HEK293 (cell line): Measurements from ENCODE around the gene ROS1.

Source experiments
- CTCF ChIA-PET: fragments of 350-600 bp; formaldehyde crosslinking; extraction: SDS; loops from one replicate; lab custom pipeline; 2021; ENCODE audit warnings: antibody characterized with exemption; lab: Yijun Ruan, JAX
- POLR2A ChIA-PET: fragments of 300-600 bp; formaldehyde crosslinking; extraction: SDS; loops from one replicate; lab custom pipeline; 2020; ENCODE audit warnings: antibody characterized with exemption, inconsistent platforms; lab: Yijun Ruan, JAX
- H3K27ac ChIP-seq: fragments of 200-500 bp; sonication (Bioruptor generic); 2 replicates; pipeline ENCODE4 v1.5.1; 2014; ENCODE audit warnings: low read depth, low read length, control low read depth, inconsistent platforms; ENCODE audit errors: extremely low read depth
- H3K36me3 ChIP-seq, 2 experiments: fragments of 200-500 bp in 1 of 2; sonication (Bioruptor generic) in 1 of 2; 1 replicate in 1 of 2; 2 replicates in 1 of 2; pipeline ENCODE4 v1.5.1; 2014 to 2017; ENCODE audit warnings: inconsistent platforms in 2 of 2, low read length in 2 of 2; ENCODE audit not compliant: control insufficient read depth in 2 of 2, insufficient read depth in 1 of 2
- H3K4me1 ChIP-seq: fragments of 200-500 bp; sonication (Bioruptor generic); 2 replicates; pipeline ENCODE4 v1.5.1; 2014; ENCODE audit warnings: mild to moderate bottlenecking, low read length, inconsistent platforms; ENCODE audit not compliant: control insufficient read depth, insufficient read depth
- H3K4me3 ChIP-seq: 2 replicates; pipeline ENCODE4 v1.5.1; 2011; ENCODE audit warnings: low read depth, mild to moderate bottlenecking, control low read depth, low read length, moderate library complexity
- H3K9me3 ChIP-seq: fragments of 200-500 bp; sonication (Bioruptor generic); 2 replicates; pipeline ENCODE4 v1.5.1; 2014; ENCODE audit warnings: low read depth, low read length, inconsistent platforms; ENCODE audit not compliant: control insufficient read depth, insufficient read depth
- HOXC10 ChIP-seq: sonication (generic); formaldehyde crosslinking; IDR thresholded peaks from 2 replicates; pipeline ENCODE4 v1.8.1; 2023; ENCODE audit warnings: mild to moderate bottlenecking, missing genetic modification reagents
- MYNN ChIP-seq: fragments of 450-650 bp; formaldehyde crosslinking; IDR thresholded peaks from 2 replicates; pipeline ENCODE4 v1.5.1; 2016; ENCODE audit warnings: missing biosample characterization, missing genetic modification characterization, borderline replicate concordance
- SCRT2 ChIP-seq: fragments of 450-650 bp; formaldehyde crosslinking; IDR thresholded peaks from 2 replicates; pipeline ENCODE4 v1.5.1; 2016; ENCODE audit warnings: missing biosample characterization, missing genetic modification characterization
- WT1 ChIP-seq: fragments of 450-650 bp; formaldehyde crosslinking; IDR thresholded peaks from 2 replicates; pipeline ENCODE4 v1.5.1; 2016; ENCODE audit warnings: missing biosample characterization, missing genetic modification characterization
- ZFP3 ChIP-seq: fragments of 450-650 bp; formaldehyde crosslinking; IDR thresholded peaks from 2 replicates; pipeline ENCODE4 v1.5.1; 2016; ENCODE audit warnings: low read depth, missing biosample characterization, missing genetic modification characterization
- ZNF184 ChIP-seq: fragments of 450-650 bp; IDR thresholded peaks from 2 replicates; pipeline ENCODE4 v1.5.1; 2018; ENCODE audit warnings: missing biosample characterization, mild to moderate bottlenecking, missing genetic modification characterization
- ZNF19 ChIP-seq: fragments of 450-650 bp; formaldehyde crosslinking; IDR thresholded peaks from 2 replicates; pipeline ENCODE4; 2016; ENCODE audit warnings: missing biosample characterization, missing genetic modification characterization, low read depth
- ZNF24 ChIP-seq: fragments of 450-650 bp; formaldehyde crosslinking; IDR thresholded peaks from 2 replicates; pipeline ENCODE4 v1.5.1; 2016; ENCODE audit warnings: missing biosample characterization, missing genetic modification characterization
- ZNF311 ChIP-seq: fragments of 450-650 bp; formaldehyde crosslinking; IDR thresholded peaks from 2 replicates; pipeline ENCODE4 v1.5.1; 2017; ENCODE audit warnings: missing biosample characterization, missing genetic modification characterization, borderline replicate concordance
- ZNF366 ChIP-seq: fragments of 450-650 bp; formaldehyde crosslinking; conservative IDR thresholded peaks from 2 replicates; pipeline ENCODE4 v1.5.1; 2016; ENCODE audit warnings: missing biosample characterization, missing genetic modification characterization
- ZNF426 ChIP-seq: fragments of 450-650 bp; formaldehyde crosslinking; IDR thresholded peaks from 2 replicates; pipeline ENCODE4 v1.5.1; 2017; ENCODE audit warnings: missing biosample characterization, missing genetic modification characterization, mild to moderate bottlenecking, inconsistent platforms, moderate library complexity
- ZNF473 ChIP-seq: fragments of 450-650 bp; formaldehyde crosslinking; IDR thresholded peaks from 2 replicates; pipeline ENCODE4 v1.5.1; 2017; ENCODE audit warnings: missing biosample characterization, missing genetic modification characterization
- ZNF530 ChIP-seq: fragments of 450-650 bp; formaldehyde crosslinking; IDR thresholded peaks from 2 replicates; pipeline ENCODE4 v1.5.1; 2016; ENCODE audit warnings: low read depth, missing biosample characterization, missing genetic modification characterization
- ZNF571 ChIP-seq: fragments of 450-650 bp; formaldehyde crosslinking; IDR thresholded peaks from 2 replicates; pipeline ENCODE4 v1.5.0; 2017; ENCODE audit warnings: missing biosample characterization, missing genetic modification characterization
- ZSCAN16 ChIP-seq: fragments of 450-650 bp; formaldehyde crosslinking; IDR thresholded peaks from 2 replicates; pipeline ENCODE4 v1.5.1; 2016; ENCODE audit warnings: missing biosample characterization, missing genetic modification characterization
- TF ChIP-seq, protein P1 (sequence below): fragments of 450-650 bp; formaldehyde crosslinking; IDR thresholded peaks from 2 replicates; pipeline ENCODE4 v1.5.1; 2016; ENCODE audit warnings: missing biosample characterization, missing genetic modification characterization, low read depth

The ROS1 gene

DNA sequence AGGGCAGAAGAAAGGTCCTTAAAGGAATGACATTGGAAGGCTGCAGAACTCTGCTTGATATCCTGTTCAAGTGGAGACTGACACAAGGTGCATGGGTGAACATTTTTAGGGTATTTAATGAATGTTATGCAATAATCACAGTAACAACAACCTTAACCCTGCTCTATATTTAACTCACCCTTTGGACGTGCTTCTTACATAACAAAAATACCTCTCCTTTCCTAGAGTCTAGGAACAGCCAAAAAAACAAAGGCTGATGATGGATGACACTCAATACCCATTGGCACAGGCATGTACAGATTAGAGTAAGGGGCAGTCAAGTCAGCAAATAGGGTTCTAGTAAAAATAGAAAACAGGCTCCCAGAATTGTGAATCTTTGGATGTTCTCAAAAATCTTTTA is 30.6 kb downstream of the ROS1 start:
- Histone ChIP-seq H3K4me3 (no peak overlapping the region), H3K4me1 (no peaks in the 10 kb centered on the region), H3K36me3 (no peaks in the 10 kb centered on the region), H3K9me3 (no peaks in the 10 kb centered on the region)
- ChIA-PET CTCF (no interaction called here), POLR2A (no interaction called here)
- TF ChIP-seq ZNF530 (tag by site-specific recombination), result no peak
- TF ChIP-seq, all 188 proteins: peak for 0
- H3K27ac ChIP-seq, result no peak overlapping the region

DNA sequence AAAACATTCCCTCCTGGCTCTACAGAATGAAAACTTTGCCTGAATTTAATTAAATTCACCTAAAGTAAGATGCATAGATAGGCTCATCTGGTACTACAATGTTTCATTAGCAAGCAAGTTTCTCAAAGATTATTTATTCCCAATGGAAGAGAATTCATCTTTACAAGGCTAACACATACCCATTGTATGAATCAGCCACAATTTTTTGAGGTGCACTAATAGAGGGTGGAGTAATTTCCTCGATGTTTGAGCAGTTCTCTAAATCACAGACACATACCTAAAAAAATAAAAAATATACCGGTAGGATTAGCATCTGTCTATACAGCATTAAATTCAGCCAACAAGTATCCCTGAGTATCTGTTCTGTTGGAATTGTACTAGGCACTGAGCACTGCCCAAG is 32.7 kb downstream of the ROS1 start:
- no peaks in the 10 kb centered on the region for H3K4me1 ChIP-seq
- H3K9me3 ChIP-seq, result no peaks in the 10 kb centered on the region
- no peak overlapping the region for H3K27ac ChIP-seq
- TF ChIP-seq ZSCAN16, result no peak
- no peak for TF ChIP-seq ZNF19 (tag by site-specific recombination)
- TF ChIP-seq HOXC10 (CRISPR knock-in tag), result no peak
- no peak for TF ChIP-seq ZNF24 (tag by site-specific recombination)
- no peak for TF ChIP-seq ZNF311
- TF ChIP-seq, protein P1, sequence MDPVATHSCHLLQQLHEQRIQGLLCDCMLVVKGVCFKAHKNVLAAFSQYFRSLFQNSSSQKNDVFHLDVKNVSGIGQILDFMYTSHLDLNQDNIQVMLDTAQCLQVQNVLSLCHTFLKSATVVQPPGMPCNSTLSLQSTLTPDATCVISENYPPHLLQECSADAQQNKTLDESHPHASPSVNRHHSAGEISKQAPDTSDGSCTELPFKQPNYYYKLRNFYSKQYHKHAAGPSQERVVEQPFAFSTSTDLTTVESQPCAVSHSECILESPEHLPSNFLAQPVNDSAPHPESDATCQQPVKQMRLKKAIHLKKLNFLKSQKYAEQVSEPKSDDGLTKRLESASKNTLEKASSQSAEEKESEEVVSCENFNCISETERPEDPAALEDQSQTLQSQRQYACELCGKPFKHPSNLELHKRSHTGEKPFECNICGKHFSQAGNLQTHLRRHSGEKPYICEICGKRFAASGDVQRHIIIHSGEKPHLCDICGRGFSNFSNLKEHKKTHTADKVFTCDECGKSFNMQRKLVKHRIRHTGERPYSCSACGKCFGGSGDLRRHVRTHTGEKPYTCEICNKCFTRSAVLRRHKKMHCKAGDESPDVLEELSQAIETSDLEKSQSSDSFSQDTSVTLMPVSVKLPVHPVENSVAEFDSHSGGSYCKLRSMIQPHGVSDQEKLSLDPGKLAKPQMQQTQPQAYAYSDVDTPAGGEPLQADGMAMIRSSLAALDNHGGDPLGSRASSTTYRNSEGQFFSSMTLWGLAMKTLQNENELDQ (tag by site-specific recombination), result no peak
- no peak for TF ChIP-seq ZFP3 (tag by site-specific recombination)
- TF ChIP-seq ZNF426 (tag by site-specific recombination), result no peak
- no peak for TF ChIP-seq ZNF473 (tag by site-specific recombination)
- TF ChIP-seq ZNF366 (tag by site-specific recombination), result no peak
- no peak for TF ChIP-seq WT1 (tag by site-specific recombination)
- TF ChIP-seq, all 188 proteins: peak for 0
- CTCF ChIA-PET, result interaction anchor here (0.5 kb wide), 1 partner anchor 55 kb away, joined by 3 read pairs; no protein-coding TSS in a partner anchor
- Histone ChIP-seq H3K4me3 (no peak overlapping the region), H3K36me3 (no peaks in the 10 kb centered on the region)
- POLR2A ChIA-PET, result no interaction called here

DNA sequence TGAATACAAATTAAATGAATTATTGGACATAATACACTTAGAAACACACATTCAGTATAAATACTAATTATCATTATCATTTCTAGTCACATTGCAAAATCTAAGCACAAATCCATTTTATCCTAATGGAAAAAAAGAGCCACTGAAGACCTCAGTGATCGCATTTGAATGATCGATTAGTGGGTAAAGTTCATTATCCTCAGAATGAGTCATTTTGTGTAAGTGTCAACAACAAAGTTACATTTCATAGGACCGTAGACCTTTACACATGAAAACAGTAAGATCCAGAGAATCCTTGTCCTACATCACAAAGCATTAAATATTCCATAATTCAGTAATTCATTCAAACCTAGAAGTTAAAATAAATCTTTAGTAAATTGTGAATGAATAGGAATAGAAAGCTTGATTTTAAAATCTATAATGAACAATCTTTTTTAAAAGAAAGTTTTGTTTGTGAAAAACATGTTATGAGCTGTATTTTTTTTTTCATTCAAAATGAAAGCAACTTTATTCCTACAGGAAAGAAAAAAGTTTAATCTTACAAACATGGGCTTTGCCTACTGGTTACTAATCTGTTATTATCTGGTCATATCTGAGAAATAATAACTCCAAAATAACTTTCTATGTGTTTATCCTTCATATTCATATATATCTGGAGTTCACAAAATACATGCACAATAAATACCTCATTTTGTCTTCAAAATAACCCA is 33.7 kb downstream of the ROS1 start:
- H3K27ac ChIP-seq, result no peak overlapping the region
- H3K36me3 ChIP-seq, result no peaks in the 10 kb centered on the region
- H3K9me3 ChIP-seq, result no peaks in the 10 kb centered on the region
- CTCF ChIA-PET, result interaction anchor here (0.6 kb wide), 1 partner anchor 1164 kb away, joined by 4 read pairs; no protein-coding TSS in a partner anchor
- POLR2A ChIA-PET, result no interaction called here
- H3K4me1 ChIP-seq, result no peaks in the 10 kb centered on the region
- H3K4me3 ChIP-seq, result no peak overlapping the region
- TF ChIP-seq ZNF571 (tag by site-specific recombination), result no peak
- no peak for TF ChIP-seq ZNF184 (tag by site-specific recombination)
- TF ChIP-seq MYNN (tag by site-specific recombination), result no peak
- TF ChIP-seq SCRT2 (tag by site-specific recombination), result no peak
- TF ChIP-seq, all 188 proteins: peak for 0
